A549 (cell line): ENCODE measurements around the gene STRN3. TPM values are rescaled to one million over a fixed set of nuclear protein-coding genes. Genes with fewer than 3 reads are reported as not detected.

Experiments used
- ATAC-seq, 2 experiments: fragments of 200-7000 bp in 1 of 2; fragments of >200 bp in 1 of 2; cut with Nextera tagmentation in 1 of 2; cut with Tn5 transposase in 1 of 2; 3 replicates each; pipeline versions ENCODE4 v1.8.0 to v1.9.1; 2018 to 2020; ENCODE audit warnings: mild to moderate bottlenecking in 1 of 2, moderate library complexity in 1 of 2
- CTCF ChIA-PET: fragments of 300-600 bp; sonication (Branson Sonifier 250); formaldehyde crosslinking; extraction: SDS; loops from one replicate; lab custom pipeline; 2021; ENCODE audit warnings: antibody characterized with exemption, inconsistent platforms; lab: Yijun Ruan, JAX
- POLR2A ChIA-PET: fragments of 350-600 bp; formaldehyde crosslinking; extraction: SDS; loops from one replicate; lab custom pipeline; 2021; ENCODE audit warnings: antibody characterized with exemption, inconsistent platforms; lab: Yijun Ruan, JAX
- DNase-seq, 2 experiments: peaks; one replicate each; pipeline versions ENCODE4 v3.0.0 to v3.0.0-alpha.2; 2011 to 2016; ENCODE audit warnings: low read depth in 1 of 2, low spot score in 1 of 2
- FAIRE-seq: peaks from 2 replicates; lab custom pipeline; 2011; peaks lifted over from hg19 to GRCh38; lab: Jason Lieb, UNC
- H3K27ac ChIP-seq, 2 experiments: fragments of >200 bp; sonication (Bioruptor Twin); formaldehyde crosslinking; 3 replicates each; pipeline ENCODE4 v1.5.1; 2016 to 2017
- H3K4me1 ChIP-seq: fragments of >200 bp; sonication (Bioruptor Twin); formaldehyde crosslinking; 3 replicates; pipeline ENCODE4 v1.6.1; 2016
- H3K4me2 ChIP-seq: fragments of >200 bp; sonication (Bioruptor Twin); formaldehyde crosslinking; 3 replicates; pipeline ENCODE4 v1.6.1; 2016
- H3K4me3 ChIP-seq: fragments of >200 bp; sonication (Bioruptor Twin); formaldehyde crosslinking; 3 replicates; pipeline ENCODE4 v1.5.1; 2016
- H3K9me3 ChIP-seq: fragments of >200 bp; sonication (Bioruptor Twin); formaldehyde crosslinking; 3 replicates; pipeline ENCODE4 v1.6.1; 2016
- CBX2 ChIP-seq: fragments of 200-600 bp; sonication (generic); IDR thresholded peaks from 2 replicates; pipeline ENCODE4 v1.6.1; 2016; ENCODE audit warnings: low read depth, mild to moderate bottlenecking, borderline replicate concordance
- CBX8 ChIP-seq: fragments of 200-600 bp; sonication (generic); IDR thresholded peaks from 2 replicates; pipeline ENCODE4 v1.6.1; 2016
- CHD2 ChIP-seq: fragments of 150-350 bp; IDR thresholded peaks from 2 replicates; pipeline ENCODE4 v1.6.1; 2014; ENCODE audit warnings: low read length; ENCODE audit not compliant: partially characterized antibody
- CTCF ChIP-seq: fragments of >200 bp; sonication (Bioruptor Twin); formaldehyde crosslinking; IDR thresholded peaks from 3 replicates; pipeline ENCODE4 v1.5.1; 2016
- E2F6 ChIP-seq: IDR thresholded peaks from 2 replicates; pipeline ENCODE4 v1.6.1; 2012; ENCODE audit warnings: low read depth, borderline replicate concordance
- EHMT2 ChIP-seq: fragments of 200-600 bp; sonication (generic); IDR thresholded peaks from 2 replicates; pipeline ENCODE4 v1.6.1; 2016; ENCODE audit warnings: antibody characterized with exemption, low read depth, mild to moderate bottlenecking, moderate library complexity
- ELK1 ChIP-seq: fragments of 150-350 bp; IDR thresholded peaks from 2 replicates; pipeline ENCODE4 v1.6.1; 2014; ENCODE audit warnings: low read depth, mild to moderate bottlenecking, low read length
- EP300 ChIP-seq, 2 experiments: fragments of >200 bp; sonication (Bioruptor Twin); formaldehyde crosslinking; IDR thresholded peaks; 2 replicates in 1 of 2; 3 replicates in 1 of 2; pipeline ENCODE4 v1.6.1; 2016 to 2017
- FOSB ChIP-seq: fragments of 250-450 bp; sonication (Bioruptor Pico); IDR thresholded peaks from 2 replicates; pipeline ENCODE4 v1.5.0; 2020; ENCODE audit warnings: mild to moderate bottlenecking, moderate library complexity
- HDAC2 ChIP-seq: fragments of 200-600 bp; sonication (generic); IDR thresholded peaks from 2 replicates; pipeline ENCODE4 v1.6.1; 2016
- HOXB13 ChIP-seq: fragments of 250-450 bp; sonication (Bioruptor Pico); IDR thresholded peaks from 2 replicates; pipeline ENCODE4 v1.5.0; 2020; ENCODE audit warnings: low read depth, mild to moderate bottlenecking, moderate library complexity
- JUN ChIP-seq, 2 experiments: fragments of >200 bp; sonication (Bioruptor Twin); formaldehyde crosslinking; IDR thresholded peaks; 2 replicates in 1 of 2; 3 replicates in 1 of 2; pipeline ENCODE4 v1.6.1; 2016 to 2017
- MAZ ChIP-seq: fragments of 150-350 bp; IDR thresholded peaks from 2 replicates; pipeline ENCODE4 v1.6.1; 2014; ENCODE audit warnings: antibody characterized with exemption, low read depth, low read length, borderline replicate concordance
- POLR2A ChIP-seq: IDR thresholded peaks from 2 replicates; pipeline ENCODE4 v1.6.1; 2012; ENCODE audit warnings: mild to moderate bottlenecking, low read length
- POLR2AphosphoS2 ChIP-seq: conservative IDR thresholded peaks from 2 replicates; pipeline ENCODE4 v1.6.1; 2012; ENCODE audit warnings: low read length, improper control_type of control experiment, inconsistent platforms
- RAD21 ChIP-seq, 2 experiments: fragments of >200 bp in 1 of 2; sonication (Bioruptor Twin) in 1 of 2; formaldehyde crosslinking in 1 of 2; IDR thresholded peaks in 1 of 2; conservative IDR thresholded peaks in 1 of 2; 2 replicates in 1 of 2; 3 replicates in 1 of 2; pipeline ENCODE4 v1.6.1; 2012 to 2018; ENCODE audit warnings: inconsistent platforms in 1 of 2
- RARB ChIP-seq: fragments of 250-450 bp; sonication (Bioruptor Pico); IDR thresholded peaks from 2 replicates; pipeline ENCODE4 v1.8.0; 2021; ENCODE audit warnings: mild to moderate bottlenecking, moderate library complexity
- RCOR1 ChIP-seq: fragments of 150-350 bp; IDR thresholded peaks from 2 replicates; pipeline ENCODE4 v1.6.1; 2014; ENCODE audit warnings: antibody characterized with exemption, low read length, low read depth
- TP53 ChIP-seq: fragments of 250-450 bp; sonication (Bioruptor Pico); IDR thresholded peaks from 2 replicates; pipeline ENCODE4 v1.5.0; 2021; ENCODE audit warnings: mild to moderate bottlenecking, moderate library complexity
- USF2 ChIP-seq: fragments of 450-650 bp; IDR thresholded peaks from 2 replicates; pipeline ENCODE4 v1.6.1; 2014; ENCODE audit warnings: antibody characterized with exemption
- ZFP36 ChIP-seq: fragments of 450-650 bp; IDR thresholded peaks from 2 replicates; pipeline ENCODE4 v1.6.1; 2014; ENCODE audit warnings: borderline replicate concordance; ENCODE audit not compliant: partially characterized antibody
- WGBS: methylation state at CpG from one replicate; pipeline ENCODE4 v1.1.6; 2017; ENCODE audit errors: missing lambda C conversion rate; 5-methylcytosine and 5-hydroxymethylcytosine counted together
- polyA plus RNA-seq, 4 experiments: library from polyadenylated mRNA; depleted of rRNA in 3 of 4; stranded (reverse); fragments of >200 nt; fragmentation: RNase III in 1 of 4; extraction: RNeasy Plus Mini Kit Qiagen cat#74134 plus additional on column Dnase treatment in 1 of 4; gene quantifications; 2 replicates in 3 of 4; 3 replicates in 1 of 4; pipeline ENCODE4 v1.2.3, GENCODE V29; 2011 to 2017

The STRN3 gene
- polyA plus RNA-seq, 2 of the 4 experiments (the other 2 are of a cell fraction), result 22.1 to 44.8 TPM

- WGBS, result 94% methylated on average over 3 of the region's 3 CpGs
- no peak overlapping the region for H3K27ac ChIP-seq
- FAIRE-seq (no peak), DNase-seq (no peak), ATAC-seq (no peak)
- H3K4me1 ChIP-seq, result peaks cover 9% of the 10 kb centered on the region
- TF ChIP-seq POLR2AphosphoS2, result no peak
- TF ChIP-seq USF2, result no peak
- TF ChIP-seq ZFP36, result no peak
- no peak for TF ChIP-seq CBX2
- TF ChIP-seq EP300 (IDR thresholded peaks at IDR 0.05), result no peak
- no peak for TF ChIP-seq E2F6
- no peak for TF ChIP-seq JUN (IDR thresholded peaks at IDR 0.05)
- no peak for TF ChIP-seq RARB (CRISPR knock-in tag)
- no peak for TF ChIP-seq RAD21 (conservative IDR thresholded peaks at IDR 0.05 in 1 of 2, IDR thresholded peaks at IDR 0.05 in 1 of 2)
- TF ChIP-seq ELK1, result no peak
- peaks cover 9% of the 10 kb centered on the region for H3K9me3 ChIP-seq
- no peak overlapping the region for H3K4me2 ChIP-seq
- POLR2A ChIA-PET, result no interaction called here
- CTCF ChIA-PET, result interaction anchor here (0.7 to 2.1 kb wide), 3 partner anchors 23 to 79 kb away, joined by 3 to 10 read pairs (median 6); no protein-coding TSS in a partner anchor
- no peak overlapping the region for H3K4me3 ChIP-seq
These were observed 22.9 kb downstream of the STRN3 start for GRCh38 chr14:31003284-31003683.

GRCh38 chr14:31001339-31001658 lies 24.9 kb downstream of the STRN3 start:
- ATAC-seq (no peak), DNase-seq (no peak), FAIRE-seq (no peak)
- ChIA-PET CTCF (interaction anchor here (2.1 kb wide), 1 partner anchor 81 kb away, joined by 10 read pairs; no protein-coding TSS in a partner anchor), POLR2A (no interaction called here)
- 86% methylated on average over 6 of the region's 6 CpGs for WGBS
- Histone ChIP-seq H3K4me2 (no peak overlapping the region), H3K27ac (no peak overlapping the region), H3K4me1 (peaks cover 9% of the 10 kb centered on the region), H3K9me3 (peaks cover 16% of the 10 kb centered on the region), H3K4me3 (no peak overlapping the region)
- TF ChIP-seq EHMT2 (no peak), CBX8 (no peak), HDAC2 (no peak), RAD21 (conservative IDR thresholded peaks at IDR 0.05 in 1 of 2, IDR thresholded peaks at IDR 0.05 in 1 of 2) (no peak), POLR2A (no peak), CHD2 (no peak), RCOR1 (no peak), TP53 (CRISPR knock-in tag) (no peak)

- Histone ChIP-seq H3K4me2 (no peak overlapping the region), H3K9me3 (peaks cover 16% of the 10 kb centered on the region), H3K4me1 (peaks cover 12% of the 10 kb centered on the region), H3K4me3 (no peak overlapping the region), H3K27ac (no peak overlapping the region)
- no peak for DNase-seq
- CTCF ChIA-PET, result interaction anchor here (0.6 kb wide), 1 partner anchor 21 kb away, joined by 5 read pairs; no protein-coding TSS in a partner anchor
- ATAC-seq, result no peak
- TF ChIP-seq HOXB13 (CRISPR knock-in tag) (no peak), CTCF (no peak), FOSB (CRISPR knock-in tag) (no peak), MAZ (no peak)
- POLR2A ChIA-PET, result no interaction called here
- 63% methylated on average over 3 of the region's 3 CpGs for WGBS
- FAIRE-seq, result no peak
These were observed 25.4 kb downstream of the STRN3 start for GRCh38 chr14:31000629-31001338.
